Cardiac muscle cell (in vitro differentiated cells and primary cell): ENCODE results near the gene GATA6. TPM values are rescaled to one million over a fixed set of nuclear protein-coding genes. Genes with fewer than 3 reads are reported as not detected.
"Not testable (repeated sequence)": the region's sequence is repeated elsewhere in the genome, so short reads cannot be mapped to it uniquely, and the experiment has no call there.

ENCODE experiments used
- DNase-seq, 2 donors: peaks; one replicate each; pipeline versions ENCODE4 v3.0.0 to v3.0.0-alpha.2; 2010 to 2017; ENCODE audit warnings: low read depth in 1 of 2, low spot score in 1 of 2
- H3K27ac ChIP-seq: fragments of 200-600 bp; sonication (generic); 2 replicates; pipeline ENCODE4 v1.5.1; 2016
- H3K27me3 ChIP-seq: fragments of 200-600 bp; sonication (generic); 2 replicates; pipeline ENCODE4 v1.6.0; 2016; ENCODE audit warnings: control low read depth
- H3K36me3 ChIP-seq: fragments of 200-600 bp; sonication (generic); 2 replicates; pipeline ENCODE4 v1.5.1; 2016; ENCODE audit warnings: control low read depth
- H3K4me1 ChIP-seq: fragments of 200-600 bp; sonication (generic); 2 replicates; pipeline ENCODE4 v1.8.1; 2017; ENCODE audit warnings: low read depth, mild to moderate bottlenecking, mixed run types
- H3K4me3 ChIP-seq: fragments of 200-600 bp; sonication (generic); 2 replicates; pipeline ENCODE4 v1.5.1; 2016; ENCODE audit warnings: mild to moderate bottlenecking
- H3K9me3 ChIP-seq: fragments of 200-600 bp; sonication (generic); 2 replicates; pipeline ENCODE4 v1.5.1; 2017; ENCODE audit warnings: low read depth, mild to moderate bottlenecking, control low read depth
- CTCF ChIP-seq: IDR thresholded peaks from 2 replicates; pipeline ENCODE4 v1.5.1; 2012; ENCODE audit warnings: low read depth, mild to moderate bottlenecking, low read length
- polyA plus RNA-seq: library from polyadenylated mRNA; unstranded; fragments of >200 nt; fragmentation: Nextera tagmentation; extraction: Ambion mirVana; gene quantifications from 2 replicates; pipeline ENCODE4 v1.2.1, GENCODE V29; 2016
- total RNA-seq: library from RNA; depleted of rRNA; stranded (reverse); fragments of >200 nt; gene quantifications from 2 replicates; pipeline ENCODE4 v1.2.3, GENCODE V29; 2016

Gene GATA6
- total and polyA plus RNA-seq, 2 experiments from 2014 or later = 104 to 182 TPM

- Histone ChIP-seq H3K36me3 (peaks cover 60% of the 10 kb centered on the region), H3K4me1 (peaks cover 60% of the 10 kb centered on the region), H3K27ac (peak overlapping the region; percentile 11), H3K27me3 (no peaks in the 10 kb centered on the region), H3K4me3 (peak overlapping the region; percentile 7), H3K9me3 (no peaks in the 10 kb centered on the region)
- peak in 1 of 2 donors; percentile 64 for DNase-seq
- no peak for TF ChIP-seq CTCF
Measured at GRCh38 chr18:22179174-22179573, 9.8 kb downstream of the GATA6 start.

- no peaks in the 10 kb centered on the region for H3K27me3 ChIP-seq
- peaks cover 57% of the 10 kb centered on the region for H3K4me1 ChIP-seq
- peak overlapping the region; percentile 7 for H3K4me3 ChIP-seq
- H3K27ac ChIP-seq = no peak overlapping the region
- peaks cover 64% of the 10 kb centered on the region for H3K36me3 ChIP-seq
- no peak for TF ChIP-seq CTCF
- no peak for DNase-seq
- no peaks in the 10 kb centered on the region for H3K9me3 ChIP-seq
Measured at GRCh38 chr18:22179631-22180030, 10.2 kb downstream of the GATA6 start.

GRCh38 chr18:22180722-22181121 is 11.3 kb downstream of the GATA6 start:
- TF ChIP-seq CTCF = no peak
- Histone ChIP-seq H3K36me3 (peaks cover 75% of the 10 kb centered on the region), H3K27ac (no peak overlapping the region), H3K27me3 (no peaks in the 10 kb centered on the region), H3K4me3 (no peak overlapping the region), H3K4me1 (peaks cover 48% of the 10 kb centered on the region), H3K9me3 (no peaks in the 10 kb centered on the region)
- no peak for DNase-seq

GRCh38 chr18:22182884-22183697 is 13.7 kb downstream of the GATA6 start:
- Histone ChIP-seq H3K36me3 (peaks cover 74% of the 10 kb centered on the region), H3K27me3 (no peaks in the 10 kb centered on the region), H3K4me1 (peaks cover 58% of the 10 kb centered on the region), H3K9me3 (no peaks in the 10 kb centered on the region), H3K4me3 (no peak overlapping the region), H3K27ac (peak overlapping the region; percentile 83)
- no peak for DNase-seq
- TF ChIP-seq CTCF = no peak

- no peak for TF ChIP-seq CTCF
- no peak overlapping the region for H3K4me3 ChIP-seq
- H3K4me1 ChIP-seq = peaks cover 58% of the 10 kb centered on the region
- DNase-seq = no peak
- no peaks in the 10 kb centered on the region for H3K9me3 ChIP-seq
- H3K27ac ChIP-seq = peak overlapping the region; percentile 83
- H3K27me3 ChIP-seq = no peaks in the 10 kb centered on the region
- H3K36me3 ChIP-seq = peaks cover 69% of the 10 kb centered on the region
Measured at GRCh38 chr18:22183698-22184170, 14.3 kb downstream of the GATA6 start.

- not testable (repeated sequence) for DNase-seq, H3K9me3 ChIP-seq, H3K27me3 ChIP-seq, H3K4me3 ChIP-seq
- H3K4me1 ChIP-seq = peaks cover 58% of the 10 kb centered on the region
- H3K27ac ChIP-seq = peak overlapping the region; percentile 83
- H3K36me3 ChIP-seq = peaks cover 70% of the 10 kb centered on the region
Measured at GRCh38 chr18:22184573-22184972, 15.2 kb downstream of the GATA6 start.
